ENCODE data around the gene SLC30A2. TPM values are rescaled to one million over a fixed set of nuclear protein-coding genes. Genes with fewer than 3 reads are reported as not detected.

SLC30A2 gene
- total RNA-seq, 1 donor from 2014 or later: not detected

DNA sequence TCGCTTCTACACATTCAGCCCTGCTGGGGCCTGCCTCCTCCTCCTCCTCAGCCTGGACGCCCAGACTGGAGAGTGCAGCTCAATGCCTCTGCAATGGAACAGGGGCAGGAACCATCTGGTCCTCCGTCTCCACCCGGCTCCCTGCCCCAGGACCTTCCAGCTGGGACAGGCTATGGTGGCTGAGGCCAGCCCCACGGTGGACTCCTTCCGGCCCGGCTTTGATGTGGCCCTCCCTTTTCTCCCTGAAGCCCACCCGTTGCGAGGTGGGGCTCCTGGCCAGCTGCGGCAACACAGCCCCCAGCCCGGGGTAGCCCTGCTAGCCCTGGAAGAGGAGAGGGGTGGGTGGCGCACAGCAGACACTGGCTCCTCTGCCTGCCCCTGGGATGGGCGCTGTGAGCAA lies 22.9 kb downstream of the SLC30A2 start:
- no peak overlapping the region for H3K4me3 Mint-ChIP-seq (ENCODE audit: unreplicated experiment)
- no peaks in the 10 kb centered on the region for H3K9me3 Mint-ChIP-seq (ENCODE audit: unreplicated experiment)
- H3K27ac Mint-ChIP-seq (ENCODE audit: unreplicated experiment): no peak overlapping the region

DNA sequence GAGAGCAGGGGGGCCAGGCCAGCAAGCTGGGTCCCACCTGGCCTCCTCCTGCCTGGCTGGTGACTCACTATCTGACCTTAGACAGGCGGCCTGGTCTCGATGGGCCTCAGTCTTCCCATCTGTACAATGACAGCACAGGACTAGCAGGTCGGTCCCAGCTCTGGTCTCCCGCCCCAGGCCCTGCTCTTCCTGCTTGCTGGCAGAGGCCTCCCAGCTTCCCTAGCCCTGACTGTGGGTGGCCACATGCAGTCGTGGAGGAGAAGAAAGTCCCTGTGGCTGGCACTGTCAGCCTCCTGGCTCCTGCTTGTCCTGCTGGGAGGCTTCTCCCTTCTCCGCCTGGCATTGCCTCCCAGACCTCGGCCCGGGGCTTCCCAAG lies 23.5 kb downstream of the SLC30A2 start:
- H3K4me3 Mint-ChIP-seq (ENCODE audit: unreplicated experiment): no peak overlapping the region
- no peaks in the 10 kb centered on the region for H3K9me3 Mint-ChIP-seq (ENCODE audit: unreplicated experiment)
- H3K4me1 Mint-ChIP-seq (ENCODE audit: unreplicated experiment): peaks cover 31% of the 10 kb centered on the region
- H3K27me3 Mint-ChIP-seq (ENCODE audit: unreplicated experiment): no peaks in the 10 kb centered on the region
- DNase-seq (ENCODE audit: extremely low spot score, unreplicated experiment): no peak
- H3K27ac Mint-ChIP-seq (ENCODE audit: unreplicated experiment): no peak overlapping the region
- TF ChIP-seq, protein P1, sequence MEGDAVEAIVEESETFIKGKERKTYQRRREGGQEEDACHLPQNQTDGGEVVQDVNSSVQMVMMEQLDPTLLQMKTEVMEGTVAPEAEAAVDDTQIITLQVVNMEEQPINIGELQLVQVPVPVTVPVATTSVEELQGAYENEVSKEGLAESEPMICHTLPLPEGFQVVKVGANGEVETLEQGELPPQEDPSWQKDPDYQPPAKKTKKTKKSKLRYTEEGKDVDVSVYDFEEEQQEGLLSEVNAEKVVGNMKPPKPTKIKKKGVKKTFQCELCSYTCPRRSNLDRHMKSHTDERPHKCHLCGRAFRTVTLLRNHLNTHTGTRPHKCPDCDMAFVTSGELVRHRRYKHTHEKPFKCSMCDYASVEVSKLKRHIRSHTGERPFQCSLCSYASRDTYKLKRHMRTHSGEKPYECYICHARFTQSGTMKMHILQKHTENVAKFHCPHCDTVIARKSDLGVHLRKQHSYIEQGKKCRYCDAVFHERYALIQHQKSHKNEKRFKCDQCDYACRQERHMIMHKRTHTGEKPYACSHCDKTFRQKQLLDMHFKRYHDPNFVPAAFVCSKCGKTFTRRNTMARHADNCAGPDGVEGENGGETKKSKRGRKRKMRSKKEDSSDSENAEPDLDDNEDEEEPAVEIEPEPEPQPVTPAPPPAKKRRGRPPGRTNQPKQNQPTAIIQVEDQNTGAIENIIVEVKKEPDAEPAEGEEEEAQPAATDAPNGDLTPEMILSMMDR (IDR thresholded peaks at IDR 0.05): no peak
- no peaks in the 10 kb centered on the region for H3K36me3 Mint-ChIP-seq (ENCODE audit: unreplicated experiment)

More for the DNA sequence above, 22.9 kb downstream of the SLC30A2 start:
- Mint-ChIP-seq H3K27me3 (ENCODE audit: unreplicated experiment) (peaks cover 2% of the 10 kb centered on the region), H3K4me1 (ENCODE audit: unreplicated experiment) (peaks cover 27% of the 10 kb centered on the region), H3K36me3 (ENCODE audit: unreplicated experiment) (no peaks in the 10 kb centered on the region)
- DNase-seq (ENCODE audit: extremely low spot score, unreplicated experiment): no peak
- TF ChIP-seq, protein P1 (IDR thresholded peaks at IDR 0.05): no peak

GRCh38 chr1:26021647-26022403 lies 24.1 kb downstream of the SLC30A2 start, which contains the start of gene EXTL1:
TSS of gene EXTL1 (plus strand) at chr1:26021775. CDS start at chr1:26022647, 872 bp downstream.
- Mint-ChIP-seq H3K27ac (ENCODE audit: unreplicated experiment) (no peak within 1 kb of the TSS), H3K4me1 (ENCODE audit: unreplicated experiment) (peaks cover 33% of the 10 kb centered on the region), H3K9me3 (ENCODE audit: unreplicated experiment) (no peaks in the 10 kb centered on the region), H3K4me3 (ENCODE audit: unreplicated experiment) (peak within 1 kb of the TSS; percentile 80), H3K27me3 (ENCODE audit: unreplicated experiment) (no peaks in the 10 kb centered on the region), H3K36me3 (ENCODE audit: unreplicated experiment) (no peaks in the 10 kb centered on the region)
- DNase-seq (ENCODE audit: extremely low spot score, unreplicated experiment): no peak
- TF ChIP-seq, protein P1 (IDR thresholded peaks at IDR 0.05): no peak

GRCh38 chr1:26020941-26021646 lies 24.8 kb downstream of the SLC30A2 start:
- TF ChIP-seq, protein P1 (IDR thresholded peaks at IDR 0.05): no peak
- H3K36me3 Mint-ChIP-seq (ENCODE audit: unreplicated experiment): no peaks in the 10 kb centered on the region
- no peaks in the 10 kb centered on the region for H3K27me3 Mint-ChIP-seq (ENCODE audit: unreplicated experiment)
- no peaks in the 10 kb centered on the region for H3K9me3 Mint-ChIP-seq (ENCODE audit: unreplicated experiment)
- peaks cover 33% of the 10 kb centered on the region for H3K4me1 Mint-ChIP-seq (ENCODE audit: unreplicated experiment)
- peak overlapping the region; percentile 80 for H3K4me3 Mint-ChIP-seq (ENCODE audit: unreplicated experiment)
- no peak overlapping the region for H3K27ac Mint-ChIP-seq (ENCODE audit: unreplicated experiment)
- DNase-seq (ENCODE audit: extremely low spot score, unreplicated experiment): no peak

- Mint-ChIP-seq H3K36me3 (ENCODE audit: unreplicated experiment) (no peaks in the 10 kb centered on the region), H3K4me3 (ENCODE audit: unreplicated experiment) (no peak overlapping the region), H3K27ac (ENCODE audit: unreplicated experiment) (no peak overlapping the region), H3K4me1 (ENCODE audit: unreplicated experiment) (peaks cover 33% of the 10 kb centered on the region), H3K9me3 (ENCODE audit: unreplicated experiment) (no peaks in the 10 kb centered on the region), H3K27me3 (ENCODE audit: unreplicated experiment) (no peaks in the 10 kb centered on the region)
- TF ChIP-seq, protein P1 (IDR thresholded peaks at IDR 0.05): no peak
- no peak for DNase-seq (ENCODE audit: extremely low spot score, unreplicated experiment)
These were observed 25.6 kb downstream of the SLC30A2 start for GRCh38 chr1:26020330-26020768.

All from osteocyte (in vitro differentiated cells).